Heart right ventricle (tissue), 16 donors: ENCODE results near the gene MTUS2. TPM values are rescaled to one million over a fixed set of nuclear protein-coding genes. Genes with fewer than 3 reads are reported as not detected.

ENCODE experiments used
- ATAC-seq, 8 donors: fragments of 200-7000 bp; cut with Tn5 transposase; one replicate each; pipeline ENCODE4 v1.9.1; 2020; ENCODE audit warnings: mild to moderate bottlenecking in 8 of 8, moderate library complexity in 8 of 8, moderate number of reproducible peaks in 1 of 8
- DNase-seq, 2 donors: peaks; one replicate each; pipeline ENCODE4 v3.0.0-alpha.2; 2020
- H3K27ac ChIP-seq, 10 donors: fragments of 200-600 bp; sonication (generic) in 2 of 10; one replicate each; pipeline versions ENCODE4 v1.5.0 to v1.8.0; 2020 to 2022; ENCODE audit warnings: mild to moderate bottlenecking in 3 of 10
- H3K27me3 ChIP-seq, 7 donors: fragments of 200-600 bp; one replicate each; pipeline ENCODE4 v1.8.0; 2021 to 2022; ENCODE audit warnings: mild to moderate bottlenecking in 2 of 7
- H3K36me3 ChIP-seq, 9 donors: fragments of 200-600 bp; sonication (generic) in 1 of 9; one replicate each; pipeline versions ENCODE4 v1.5.0 to v1.8.0; 2020 to 2022; ENCODE audit warnings: mild to moderate bottlenecking in 2 of 9
- H3K4me1 ChIP-seq, 9 donors: fragments of 200-600 bp; sonication (generic) in 1 of 9; one replicate each; pipeline versions ENCODE4 v1.5.0 to v1.8.0; 2020 to 2022; ENCODE audit warnings: mild to moderate bottlenecking in 4 of 9
- H3K4me3 ChIP-seq, 10 donors: fragments of 200-600 bp; sonication (generic) in 2 of 10; one replicate each; pipeline versions ENCODE4 v1.5.0 to v1.8.0; 2020 to 2022; ENCODE audit warnings: mild to moderate bottlenecking in 7 of 10, moderate library complexity in 2 of 10
- H3K9me3 ChIP-seq, 11 donors: fragments of 200-600 bp in 10 of 11; sonication (generic) in 2 of 11; one replicate each; pipeline versions ENCODE4 v1.5.0 to v1.8.0; 2013 to 2022; ENCODE audit warnings: mild to moderate bottlenecking in 2 of 11, control low read depth in 1 of 11, moderate library complexity in 1 of 11
- WGBS, 2 donors: extraction: QIAGEN DNeasy Blood & Tissue Kit; methylation state at CpG; one replicate each; pipeline ENCODE4 v1.1.7; 2013; ENCODE audit warnings: inconsistent platforms in 1 of 2; 5-methylcytosine and 5-hydroxymethylcytosine counted together
- intact Hi-C, 10 donors: fragments of 100-400 bp; cut with DNase I; formaldehyde crosslinking; loops; one replicate each; pipeline versions ENCODE4 v1.11.1 to v1.14.2; 2022
- polyA plus RNA-seq, 2 donors: library from polyadenylated mRNA; stranded (reverse); fragments of 200-250 nt; gene quantifications; one replicate each; pipeline ENCODE4 v1.2.3, GENCODE V29; 2013
- total RNA-seq, 10 donors: library from RNA; stranded (reverse); fragmentation: NEBNext Ultra II Directional in 3 of 10; extraction: Animal tissue kit (Norgen Biotek cat#: 25700) in 3 of 10; gene quantifications; one replicate each; pipeline versions ENCODE4 v1.2.1 to v1.2.4, GENCODE V29; 2021 to 2023
- TF ChIP-seq, protein P1 (sequence below), 9 donors: fragments of 200-600 bp; sonication (generic) in 2 of 9; IDR thresholded peaks; one replicate each; pipeline versions ENCODE4 v1.5.0 to v1.8.0; 2021 to 2022; ENCODE audit warnings: antibody characterized with exemption in 9 of 9, mild to moderate bottlenecking in 5 of 9, moderate library complexity in 1 of 9
- donor health status: Arrhythmogenic right ventricular cardiomyopathy.
- donor health status: ischemic (EF 13 %, LVEDD 7.1; RV severe dilation, severe dysfunction).
- donor health status: healthy with polysubstance abuse.
- donor health status: DM: no; HTN: yes; CAD: no.
- donor health status: DM: no; HTN: no; CAD: no.
- donor health status: ischemic (EF 25% LVEDD 6.9; RV normal size, moderate dysfunction).
- donor health status: ischemic (EF 25% LVEDD 5.7; RV mildly dilated, moderate dysfunction).
- donor health status: healthy.
- donor health status: DM: yes; HTN: yes; CAD: no.
- donor health status: Ischemic cardiomyopathy.
- donor health status: ischemic (EF 35%, LVEDD 5.7; RV mildly dilated, moderate dysfunction).
- donor health status: nonischemic (EF 11% LVEDD 7.7; RV severe dilation, severe dysfunction).
- donor health status: DM: yes; HTN: yes; CAD: no.
- donor health status: PGD.
- donor health status: ischemic (EF 29% LVEDD 5.4; RV normal size, mild dysfunction).
- donor health status: nonischemic (EF 23%, LVEDD 6.1; RV moderate dilation, normal function).

MTUS2 gene
- total and polyA plus RNA-seq, 12 donors, result 18.7 to 159 (median 65.6) TPM

DNA sequence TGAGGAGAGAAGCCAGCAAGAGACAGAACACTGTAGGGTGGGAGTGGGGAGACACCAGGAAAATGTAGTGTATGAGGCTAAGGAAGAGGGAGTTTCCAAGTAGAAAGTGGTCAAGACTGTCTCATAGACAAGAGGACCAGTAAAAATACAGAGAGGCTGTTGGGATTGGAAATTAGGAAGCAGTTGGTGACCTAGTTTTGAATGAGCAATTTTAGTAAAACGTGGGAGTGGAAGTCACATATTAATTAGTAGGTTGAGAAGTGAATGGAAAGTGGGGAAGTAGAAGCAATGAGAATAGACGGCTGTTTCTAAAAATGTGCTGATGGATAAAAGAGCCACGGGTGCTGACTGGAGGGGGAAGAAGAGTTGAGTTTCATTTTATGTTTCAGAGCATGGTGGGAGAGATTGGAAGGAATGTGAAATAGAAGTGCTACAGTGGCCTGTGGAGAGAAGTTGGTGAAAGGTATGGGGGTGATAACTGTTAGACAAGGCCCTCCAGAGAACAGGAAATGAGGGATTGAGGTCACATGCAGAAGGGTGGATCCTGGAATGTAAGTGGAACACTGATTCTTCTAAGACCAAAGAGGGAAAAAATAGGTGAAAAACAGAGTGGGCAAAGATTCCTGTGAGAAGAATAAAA is 247.3 kb downstream of the MTUS2 start:
- intact Hi-C loops, result loop anchor here in 1 of 10 donors (5.0 kb wide), 1 partner anchor 245 kb away; the partner anchor contains the start of gene MTUS2
- H3K27me3 ChIP-seq, result no peaks in the 10 kb centered on the region
- H3K4me3 ChIP-seq, result no peak overlapping the region
- 14 to 35% methylated on average over 3 of the region's 3 CpGs for WGBS, 2 donors
- peaks cover 0 to 6% (median 0%) of the 10 kb centered on the region in 9 donors for H3K4me1 ChIP-seq
- no peaks in the 10 kb centered on the region for H3K36me3 ChIP-seq
- no peak for DNase-seq
- TF ChIP-seq, protein P1, sequence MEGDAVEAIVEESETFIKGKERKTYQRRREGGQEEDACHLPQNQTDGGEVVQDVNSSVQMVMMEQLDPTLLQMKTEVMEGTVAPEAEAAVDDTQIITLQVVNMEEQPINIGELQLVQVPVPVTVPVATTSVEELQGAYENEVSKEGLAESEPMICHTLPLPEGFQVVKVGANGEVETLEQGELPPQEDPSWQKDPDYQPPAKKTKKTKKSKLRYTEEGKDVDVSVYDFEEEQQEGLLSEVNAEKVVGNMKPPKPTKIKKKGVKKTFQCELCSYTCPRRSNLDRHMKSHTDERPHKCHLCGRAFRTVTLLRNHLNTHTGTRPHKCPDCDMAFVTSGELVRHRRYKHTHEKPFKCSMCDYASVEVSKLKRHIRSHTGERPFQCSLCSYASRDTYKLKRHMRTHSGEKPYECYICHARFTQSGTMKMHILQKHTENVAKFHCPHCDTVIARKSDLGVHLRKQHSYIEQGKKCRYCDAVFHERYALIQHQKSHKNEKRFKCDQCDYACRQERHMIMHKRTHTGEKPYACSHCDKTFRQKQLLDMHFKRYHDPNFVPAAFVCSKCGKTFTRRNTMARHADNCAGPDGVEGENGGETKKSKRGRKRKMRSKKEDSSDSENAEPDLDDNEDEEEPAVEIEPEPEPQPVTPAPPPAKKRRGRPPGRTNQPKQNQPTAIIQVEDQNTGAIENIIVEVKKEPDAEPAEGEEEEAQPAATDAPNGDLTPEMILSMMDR (IDR thresholded peaks at IDR 0.05), result no peak
- H3K9me3 ChIP-seq, result no peaks in the 10 kb centered on the region
- ATAC-seq, result peak in 4 of 8 donors; percentile 20 to 42 (median 32)
- no peak overlapping the region for H3K27ac ChIP-seq

DNA sequence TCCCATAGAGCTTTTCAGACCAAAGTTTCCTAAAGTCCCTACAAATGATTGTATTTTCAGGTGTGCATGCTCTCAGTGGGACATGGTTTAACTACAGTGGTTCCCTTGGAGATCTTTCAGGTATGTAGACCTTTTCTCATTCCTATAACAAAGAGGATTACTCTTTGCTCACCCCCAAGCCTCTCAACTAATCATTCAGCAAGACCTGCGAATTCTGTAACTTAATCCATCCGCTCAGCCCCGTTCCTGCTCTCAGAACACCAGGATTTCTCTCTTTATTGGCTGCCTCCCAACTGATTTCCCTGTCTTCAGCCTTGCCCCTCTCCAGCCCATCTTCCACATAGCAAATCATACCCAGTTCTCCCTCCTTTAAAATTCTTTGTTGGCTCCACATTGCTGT is 253.6 kb downstream of the MTUS2 start:
- no peak overlapping the region for H3K4me3 ChIP-seq
- no peaks in the 10 kb centered on the region for H3K27me3 ChIP-seq
- no peaks in the 10 kb centered on the region for H3K36me3 ChIP-seq
- ATAC-seq, result no peak
- H3K27ac ChIP-seq, result no peak overlapping the region
- peaks cover 0 to 16% (median 0%) of the 10 kb centered on the region in 9 donors for H3K4me1 ChIP-seq
- DNase-seq, result no peak
- TF ChIP-seq, protein P1 (IDR thresholded peaks at IDR 0.05), result no peak
- peaks cover 0 to 18% (median 0%) of the 10 kb centered on the region in 11 donors for H3K9me3 ChIP-seq
- intact Hi-C loops, result no loop called here
- WGBS, 2 donors, result 45 to 53% methylated on average over 3 of the region's 3 CpGs

DNA sequence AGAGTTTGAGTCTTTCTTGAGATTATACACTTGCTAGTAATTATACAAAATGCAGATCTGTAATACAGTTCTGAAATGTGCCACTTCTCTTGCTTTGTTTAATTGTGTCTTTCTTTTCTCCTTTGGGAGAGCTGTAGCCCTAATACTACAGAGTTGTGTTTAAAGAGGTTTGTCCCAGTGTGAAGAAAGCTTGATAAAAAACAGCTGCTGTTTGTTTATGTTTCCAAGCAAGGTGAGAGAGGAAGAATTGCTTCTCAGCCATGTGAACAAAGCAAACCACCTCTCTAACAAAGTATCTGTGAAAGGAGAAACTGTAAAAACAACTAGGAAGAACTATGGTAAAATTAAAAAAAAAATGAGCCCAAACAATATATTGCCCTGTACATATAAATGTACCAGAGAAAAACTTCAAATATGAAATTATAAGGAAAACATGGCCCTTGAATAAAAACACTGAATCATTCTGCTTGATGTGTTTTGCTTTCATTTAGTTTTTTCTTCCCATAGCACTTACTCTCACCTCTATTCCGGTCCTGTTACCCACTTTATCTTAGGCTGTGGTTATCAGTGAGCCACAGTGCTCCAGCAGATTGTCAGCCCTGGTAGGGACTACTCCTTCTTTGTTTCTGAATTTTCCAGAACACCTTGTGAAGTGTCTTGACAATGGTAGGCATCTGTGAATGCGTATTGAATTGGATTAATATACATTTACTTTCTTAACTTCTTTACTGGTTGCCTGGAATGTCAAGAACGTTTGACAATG is 257.1 kb downstream of the MTUS2 start:
- 20 to 30% methylated on average over 3 of the region's 3 CpGs for WGBS, 2 donors
- H3K4me3 ChIP-seq, result no peak overlapping the region
- peaks cover 0 to 36% (median 8%) of the 10 kb centered on the region in 11 donors for H3K9me3 ChIP-seq
- peak in 2 of 8 donors; percentile 58 to 79 for ATAC-seq
- intact Hi-C loops, result no loop called here
- peaks cover 0 to 12% (median 0%) of the 10 kb centered on the region in 9 donors for H3K4me1 ChIP-seq
- no peak for DNase-seq
- TF ChIP-seq, protein P1 (IDR thresholded peaks at IDR 0.05), result no peak
- no peaks in the 10 kb centered on the region for H3K27me3 ChIP-seq
- no peaks in the 10 kb centered on the region for H3K36me3 ChIP-seq
- peak overlapping the region in 5 of 10 donors; percentile 1 to 48 (median 12) for H3K27ac ChIP-seq

DNA sequence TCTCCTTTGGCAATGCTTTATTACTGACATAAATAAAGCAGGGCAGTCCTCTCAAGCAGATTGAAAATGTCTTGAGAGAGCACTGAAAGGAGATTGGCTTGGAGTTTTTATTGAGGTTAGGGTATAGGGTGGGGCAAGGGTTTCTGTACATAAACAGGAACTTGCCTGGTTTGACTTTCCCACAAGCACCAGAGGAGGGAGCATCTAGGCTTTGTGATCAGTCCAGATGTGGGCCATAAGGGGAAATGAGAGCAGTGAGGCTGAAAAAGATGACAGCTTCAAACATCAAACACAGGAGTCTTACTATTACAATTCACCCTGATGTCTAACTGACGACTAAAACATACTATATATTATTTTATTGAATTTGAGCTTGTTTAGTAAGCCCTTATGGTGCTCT is 260.9 kb downstream of the MTUS2 start:
- Histone ChIP-seq H3K4me1 (peaks cover 0 to 7% (median 0%) of the 10 kb centered on the region in 9 donors), H3K27ac (no peak overlapping the region), H3K4me3 (no peak overlapping the region), H3K9me3 (peaks cover 0 to 30% (median 8%) of the 10 kb centered on the region in 11 donors), H3K36me3 (no peaks in the 10 kb centered on the region), H3K27me3 (no peaks in the 10 kb centered on the region)
- peak in 2 of 8 donors; percentile 31 to 59 for ATAC-seq
- intact Hi-C loops, result loop anchor here in 1 of 10 donors (10.0 kb wide), 1 partner anchor 184 kb away; no protein-coding TSS in a partner anchor
- DNase-seq, result no peak
- WGBS, 2 donors, result 41% methylated on average over 1 of the region's 1 CpG
- TF ChIP-seq, protein P1 (IDR thresholded peaks at IDR 0.05), result peak in 1 of 9 donors; percentile 21
